H1 (cell line): Measurements from ENCODE around the gene WWC1. TPM values are rescaled to one million over a fixed set of nuclear protein-coding genes. Genes with fewer than 3 reads are reported as not detected.

ENCODE experiments used
- CHD7 ChIP-seq: fragments of 300-600 bp; sonication (generic); IDR thresholded peaks from 2 replicates; pipeline ENCODE4 v1.7.1; 2012; ENCODE audit warnings: low read length, moderate library complexity, mild to moderate bottlenecking, inconsistent platforms; ENCODE audit not compliant: insufficient replicate concordance
- SIN3A ChIP-seq, 2 experiments: IDR thresholded peaks in 1 of 2; conservative IDR thresholded peaks in 1 of 2; 2 replicates each; pipeline ENCODE4 v1.6.1; 2011 to 2012; ENCODE audit warnings: low read length in 2 of 2, improper control_type of control experiment in 1 of 2, low read depth in 1 of 2, mild to moderate bottlenecking in 1 of 2
- polyA plus RNA-seq, 7 experiments: library from polyadenylated mRNA; depleted of rRNA in 3 of 7; stranded (reverse) in 5 of 7; unstranded in 2 of 7; fragments of >200 nt in 5 of 7; fragments of 200-250 nt in 2 of 7; gene quantifications; 1 replicate in 5 of 7; 2 replicates in 1 of 7; 4 replicates in 1 of 7; pipeline versions ENCODE4 v1.2.1 to v1.2.3, GENCODE V29; 2011 to 2013; ENCODE audit warnings: missing spikeins in 2 of 7, mixed read lengths in 2 of 7
- total RNA-seq: library from RNA; stranded (reverse); fragmentation: NEBNext Ultra II Directional; extraction: Animal tissue kit (Norgen Biotek cat#: 25700); gene quantifications from 2 replicates; pipeline ENCODE4 v1.2.1, GENCODE V29; 2021

Gene WWC1
- total and polyA plus RNA-seq, 2 of the 8 experiments (the other 6 are each of a cell fraction or from before 2014, with no cell fraction given), result 16.4 to 41.1 TPM

GRCh38 chr5:168413596-168413995 lies 122.2 kb downstream of the WWC1 start (continued):
- TF ChIP-seq CHD7, result no peak
- no peak for TF ChIP-seq SIN3A (conservative IDR thresholded peaks at IDR 0.05 in 1 of 2, IDR thresholded peaks at IDR 0.05 in 1 of 2; ENCODE audit: low read depth in 1 of 2, low read length in 2 of 2)
- TF ChIP-seq, all 59 proteins: peak for 0
